Large intestine (tissue), 3 donors: ENCODE data around the gene DSCAML1. TPM values are rescaled to one million over a fixed set of nuclear protein-coding genes. Genes with fewer than 3 reads are reported as not detected.

Experiments used
- DNase-seq, 2 donors: peaks; one replicate each; pipeline versions ENCODE4 v3.0.0 to v3.0.0-alpha.2; 2013
- H3K27ac ChIP-seq: one replicate; pipeline ENCODE4 v1.5.1; 2013; ENCODE audit warnings: low read length
- H3K27me3 ChIP-seq: 2 replicates; pipeline ENCODE4 v1.6.1; 2013; ENCODE audit warnings: low read length; ENCODE audit not compliant: control insufficient read depth, insufficient read depth
- H3K36me3 ChIP-seq: 2 replicates; pipeline ENCODE4 v1.6.1; 2013; ENCODE audit warnings: low read length; ENCODE audit not compliant: control insufficient read depth, insufficient read depth
- H3K4me1 ChIP-seq: one replicate; pipeline ENCODE4 v1.6.1; 2013; ENCODE audit warnings: low read length; ENCODE audit not compliant: control insufficient read depth, insufficient read depth
- H3K4me3 ChIP-seq: one replicate; pipeline ENCODE4 v1.5.1; 2013; ENCODE audit warnings: low read length
- H3K9me3 ChIP-seq: one replicate; pipeline ENCODE4 v1.6.1; 2013; ENCODE audit warnings: mild to moderate bottlenecking, low read depth, low read length, moderate library complexity; ENCODE audit not compliant: control insufficient read depth
- WGBS: methylation state at CpG from one replicate; pipeline ENCODE4 v1.1.5; 2013; ENCODE audit warnings: low lambda C conversion rate; ENCODE audit not compliant: insufficient coverage; 5-methylcytosine and 5-hydroxymethylcytosine counted together
- polyA plus RNA-seq: library from polyadenylated mRNA; unstranded; fragments of 120-200 nt; gene quantifications from one replicate; pipeline ENCODE4 v1.2.1, GENCODE V29; 2013

DSCAML1 gene
- polyA plus RNA-seq, 1 donor: 1.6 TPM

GRCh38 chr11:117720061-117720511, 76.9 kb downstream of the DSCAML1 start:
- peak overlapping the region; percentile 44 for H3K27ac ChIP-seq
- WGBS: 17% methylated on average over 1 of the region's 11 CpGs
- no peaks in the 10 kb centered on the region for H3K27me3 ChIP-seq
- H3K4me1 ChIP-seq: peaks cover 42% of the 10 kb centered on the region
- DNase-seq: peak; percentile 58 to 85
- H3K9me3 ChIP-seq: no peaks in the 10 kb centered on the region
- no peaks in the 10 kb centered on the region for H3K36me3 ChIP-seq
- no peak overlapping the region for H3K4me3 ChIP-seq

DNA sequence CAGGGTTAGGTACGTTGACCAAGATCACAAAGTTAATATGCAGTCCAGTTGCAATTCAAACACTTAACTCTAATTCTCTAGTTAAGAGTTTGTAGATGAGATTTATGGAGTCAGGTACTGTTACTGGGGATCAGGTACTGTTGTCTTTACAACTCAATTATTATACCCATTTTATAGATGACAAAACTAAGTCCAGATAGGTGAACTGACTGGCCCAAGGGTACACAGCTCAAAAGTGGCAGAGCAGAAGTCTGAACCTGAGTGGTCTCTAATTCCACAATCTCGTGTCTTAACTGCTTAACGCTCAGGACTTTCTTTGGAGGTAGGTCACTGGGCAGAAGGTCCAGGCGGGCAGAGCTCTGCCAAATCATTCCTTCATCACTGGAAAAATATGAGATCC, 77.5 kb downstream of the DSCAML1 start:
- no peaks in the 10 kb centered on the region for H3K36me3 ChIP-seq
- no peak overlapping the region for H3K4me3 ChIP-seq
- peaks cover 42% of the 10 kb centered on the region for H3K4me1 ChIP-seq
- no peaks in the 10 kb centered on the region for H3K9me3 ChIP-seq
- H3K27me3 ChIP-seq: no peaks in the 10 kb centered on the region
- peak overlapping the region; percentile 44 for H3K27ac ChIP-seq
- no CpG with 5 or more reads among the region's 4 CpGs for WGBS
- no peak for DNase-seq

- Histone ChIP-seq H3K4me3 (no peak overlapping the region), H3K9me3 (no peaks in the 10 kb centered on the region), H3K4me1 (peaks cover 31% of the 10 kb centered on the region), H3K36me3 (no peaks in the 10 kb centered on the region), H3K27ac (no peak overlapping the region), H3K27me3 (no peaks in the 10 kb centered on the region)
- no CpG with 5 or more reads among the region's 25 CpGs for WGBS
- peak in 1 of 2 donors; percentile 48 for DNase-seq
Measured at GRCh38 chr11:117717485-117718314, 79.3 kb downstream of the DSCAML1 start.

DNA sequence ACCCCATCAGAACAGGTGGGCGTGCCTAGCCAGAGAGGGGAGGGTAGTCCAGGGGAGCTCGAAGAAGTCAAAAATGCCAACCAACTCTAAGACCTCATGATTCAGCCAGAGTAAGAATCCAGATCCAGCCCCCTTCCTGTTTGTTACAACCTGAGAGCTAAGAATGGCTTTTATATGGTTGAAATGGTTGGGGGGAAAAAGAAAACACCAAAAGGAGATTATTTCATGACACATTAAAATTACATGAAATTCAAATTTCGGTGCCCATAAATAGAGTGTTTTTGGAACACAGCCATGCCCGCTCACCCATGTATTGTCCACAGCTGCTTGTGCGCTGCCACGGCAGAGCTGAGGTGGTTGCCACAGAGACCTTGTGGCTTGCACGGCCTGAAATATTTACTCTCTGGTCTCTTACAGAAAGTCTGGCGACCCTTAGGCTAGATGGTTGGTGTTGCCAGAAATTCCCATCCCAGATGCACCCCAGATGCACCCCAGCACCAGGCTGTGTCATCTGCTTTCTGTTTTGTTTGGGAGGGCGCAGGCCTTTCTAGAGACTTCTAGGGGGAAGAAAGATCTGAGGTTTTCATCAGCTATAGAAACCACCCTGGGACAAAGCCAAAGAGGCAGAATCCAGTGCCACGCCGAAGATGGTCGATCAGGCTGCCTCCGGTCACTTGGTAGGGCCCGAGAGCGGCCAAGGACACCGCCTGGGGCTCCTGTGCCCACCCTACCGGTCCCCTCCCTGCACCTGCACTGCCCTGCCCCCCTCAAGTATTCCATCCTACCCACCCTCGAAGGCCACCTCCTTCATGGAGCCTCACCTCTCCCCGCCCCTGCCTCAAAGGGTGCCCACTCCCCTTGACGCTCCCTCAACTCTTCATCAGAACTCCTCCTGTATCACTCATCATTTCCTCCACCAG, 80.2 kb downstream of the DSCAML1 start:
- Histone ChIP-seq H3K4me1 (peaks cover 28% of the 10 kb centered on the region), H3K27me3 (no peaks in the 10 kb centered on the region), H3K27ac (no peak overlapping the region), H3K36me3 (no peaks in the 10 kb centered on the region), H3K4me3 (no peak overlapping the region), H3K9me3 (no peaks in the 10 kb centered on the region)
- WGBS: 100% methylated on average over 1 of the region's 20 CpGs
- DNase-seq: no peak

GRCh38 chr11:117715801-117716200, 81.2 kb downstream of the DSCAML1 start:
- Histone ChIP-seq H3K36me3 (no peaks in the 10 kb centered on the region), H3K27ac (no peak overlapping the region), H3K27me3 (no peaks in the 10 kb centered on the region), H3K4me1 (peaks cover 23% of the 10 kb centered on the region), H3K4me3 (no peak overlapping the region), H3K9me3 (no peaks in the 10 kb centered on the region)
- DNase-seq: no peak
- WGBS: no CpG with 5 or more reads among the region's 8 CpGs

DNA sequence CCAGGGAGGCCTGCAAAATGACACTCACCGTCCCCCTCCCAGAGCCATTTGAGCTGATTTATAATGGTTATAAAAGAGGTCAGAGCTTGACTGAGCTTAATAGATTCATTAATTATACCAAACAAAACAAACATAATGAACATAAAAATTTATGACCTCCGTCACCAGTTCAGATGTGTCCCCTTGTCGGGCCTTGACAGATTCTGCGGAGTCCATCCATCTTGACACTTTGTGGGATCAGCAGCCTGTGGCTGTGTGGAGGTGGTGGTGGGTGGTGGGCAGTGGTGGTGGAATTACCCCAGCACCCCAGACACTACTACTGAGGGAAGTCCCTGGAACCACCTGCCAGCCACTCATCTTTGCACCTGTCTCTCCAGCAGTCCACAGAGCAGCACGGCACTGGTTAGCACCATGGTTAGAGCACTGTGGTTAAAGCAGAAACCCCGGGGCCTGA, 83.5 kb downstream of the DSCAML1 start:
- H3K27me3 ChIP-seq: no peaks in the 10 kb centered on the region
- H3K36me3 ChIP-seq: no peaks in the 10 kb centered on the region
- H3K9me3 ChIP-seq: no peaks in the 10 kb centered on the region
- peaks cover 11% of the 10 kb centered on the region for H3K4me1 ChIP-seq
- H3K27ac ChIP-seq: no peak overlapping the region
- no CpG with 5 or more reads among the region's 6 CpGs for WGBS
- peak in 1 of 2 donors; percentile 37 for DNase-seq
- no peak overlapping the region for H3K4me3 ChIP-seq

- Histone ChIP-seq H3K27me3 (no peaks in the 10 kb centered on the region), H3K4me3 (no peak overlapping the region), H3K9me3 (no peaks in the 10 kb centered on the region), H3K4me1 (peaks cover 5% of the 10 kb centered on the region), H3K36me3 (no peaks in the 10 kb centered on the region), H3K27ac (no peak overlapping the region)
- DNase-seq: no peak
- 80% methylated on average over 1 of the region's 13 CpGs for WGBS
Measured at GRCh38 chr11:117712530-117712929, 84.5 kb downstream of the DSCAML1 start.

DNA sequence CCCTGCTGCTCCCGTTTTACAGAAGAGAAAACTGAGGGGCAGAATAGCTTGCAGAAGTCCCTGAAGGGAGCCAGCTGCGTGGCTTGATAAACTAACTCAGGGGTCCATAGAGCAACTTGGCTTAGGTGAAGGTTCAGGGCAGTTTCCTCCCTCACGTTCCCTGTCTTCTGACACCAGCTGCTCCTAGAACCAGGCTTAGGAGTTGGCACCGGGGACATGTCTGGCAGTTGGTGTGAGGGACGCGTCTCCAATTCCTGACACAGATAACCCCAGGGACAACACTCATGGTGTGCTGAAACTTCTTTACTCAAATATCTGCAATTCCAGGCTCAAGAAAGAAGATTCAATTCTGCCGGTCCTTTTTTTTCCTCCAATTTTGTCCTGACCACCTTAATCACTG, 85.7 kb downstream of the DSCAML1 start:
- WGBS: no CpG with 5 or more reads among the region's 7 CpGs
- H3K4me1 ChIP-seq: peaks cover 11% of the 10 kb centered on the region
- no peak overlapping the region for H3K27ac ChIP-seq
- no peak for DNase-seq
- H3K4me3 ChIP-seq: no peak overlapping the region
- no peaks in the 10 kb centered on the region for H3K27me3 ChIP-seq
- no peaks in the 10 kb centered on the region for H3K36me3 ChIP-seq
- H3K9me3 ChIP-seq: no peaks in the 10 kb centered on the region

- Histone ChIP-seq H3K4me3 (no peak overlapping the region), H3K36me3 (no peaks in the 10 kb centered on the region), H3K27ac (no peak overlapping the region), H3K27me3 (no peaks in the 10 kb centered on the region), H3K9me3 (no peaks in the 10 kb centered on the region), H3K4me1 (peaks cover 14% of the 10 kb centered on the region)
- no peak for DNase-seq
- WGBS: 100% methylated on average over 1 of the region's 4 CpGs
Measured at GRCh38 chr11:117710211-117710610, 86.8 kb downstream of the DSCAML1 start.

- no peak overlapping the region for H3K27ac ChIP-seq
- H3K4me3 ChIP-seq: no peak overlapping the region
- peaks cover 14% of the 10 kb centered on the region for H3K4me1 ChIP-seq
- no peaks in the 10 kb centered on the region for H3K27me3 ChIP-seq
- H3K36me3 ChIP-seq: no peaks in the 10 kb centered on the region
- whole genome bisulfite sequencing: 57% methylated on average over 2 of the region's 12 CpGs
- peak in 1 of 2 donors; percentile 37 for DNase-seq
- no peaks in the 10 kb centered on the region for H3K9me3 ChIP-seq
Measured at GRCh38 chr11:117706322-117706814, 90.6 kb downstream of the DSCAML1 start.
